Upper lobe of left lung (tissue), 6 donors: ENCODE measurements around the gene THAP4. TPM values are rescaled to one million over a fixed set of nuclear protein-coding genes. Genes with fewer than 3 reads are reported as not detected.
"Not testable (repeated sequence)": the region's sequence is repeated elsewhere in the genome, so short reads cannot be mapped to it uniquely, and the experiment has no call there.

ENCODE experiments used
- ATAC-seq, 2 donors: fragments of 200-7000 bp; cut with Tn5 transposase; one replicate each; pipeline ENCODE4 v1.9.1; 2022; ENCODE audit warnings: mild to moderate bottlenecking in 2 of 2, moderate library complexity in 2 of 2; ENCODE audit not compliant: low FRiP score in 2 of 2
- DNase-seq, 2 donors: peaks; one replicate each; pipeline ENCODE4 v3.0.0-alpha.2; 2019 to 2020
- H3K27ac ChIP-seq, 4 donors: fragments of 200-600 bp; sonication (generic); one replicate each; pipeline ENCODE4 v1.5.1; 2016 to 2019
- H3K27me3 ChIP-seq, 4 donors: fragments of 200-600 bp; sonication (generic); one replicate each; pipeline ENCODE4 v1.5.1; 2017 to 2019
- H3K36me3 ChIP-seq, 4 donors: fragments of 200-600 bp; sonication (generic); one replicate each; pipeline ENCODE4 v1.5.1; 2016 to 2019
- H3K4me1 ChIP-seq, 4 donors: fragments of 200-600 bp; sonication (generic); one replicate each; pipeline ENCODE4 v1.5.1; 2018 to 2019
- H3K4me3 ChIP-seq, 4 donors: fragments of 200-600 bp; sonication (generic); one replicate each; pipeline ENCODE4 v1.5.1; 2017 to 2019; ENCODE audit warnings: mild to moderate bottlenecking in 2 of 4, moderate library complexity in 1 of 4
- H3K9me3 ChIP-seq, 4 donors: fragments of 200-600 bp; sonication (generic); one replicate each; pipeline ENCODE4 v1.5.1; 2018 to 2019
- EP300 ChIP-seq, 4 donors: sonication (generic); formaldehyde crosslinking; IDR thresholded peaks; one replicate each; pipeline ENCODE4 v1.5.1; 2017; ENCODE audit warnings: antibody characterized with exemption in 4 of 4, control low read depth in 2 of 4
- POLR2A ChIP-seq, 4 donors: fragments of 450-650 bp; IDR thresholded peaks; one replicate each; pipeline ENCODE4 v1.5.1; 2016 to 2017; ENCODE audit warnings: antibody characterized with exemption in 4 of 4, mild to moderate bottlenecking in 2 of 4
- POLR2AphosphoS5 ChIP-seq, 2 donors: sonication (generic); formaldehyde crosslinking; IDR thresholded peaks; one replicate each; pipeline ENCODE4 v1.5.1; 2017; ENCODE audit warnings: antibody characterized with exemption in 2 of 2
- WGBS, 2 donors: methylation state at CpG; one replicate each; pipeline ENCODE4 v1.1.5; 2017 to 2018; 5-methylcytosine and 5-hydroxymethylcytosine counted together
- total RNA-seq, 6 donors: library from RNA; depleted of rRNA in 4 of 6; stranded (reverse); fragments of >200 nt in 4 of 6; gene quantifications; one replicate each; pipeline versions ENCODE4 v1.1.0 to v1.2.1, GENCODE V29; 2016 to 2021
- TF ChIP-seq, protein P1 (sequence below), 6 experiments: fragments of 450-650 bp in 4 of 6; fragments of 200-600 bp in 2 of 6; sonication (generic) in 2 of 6; IDR thresholded peaks; one replicate each; pipeline ENCODE4 v1.5.1; 2016 to 2019; ENCODE audit warnings: antibody characterized with exemption in 6 of 6
- donor health status: DM: no; HTN: no; CAD: no; lungs with moderate emphysema.
- donor health status: DM: no; HTN: yes; CAD: no; lungs with severe emphysema.

The THAP4 gene
- total RNA-seq, 6 donors from 2014 or later: 36.6 to 85.9 (median 48.1) TPM

DNA sequence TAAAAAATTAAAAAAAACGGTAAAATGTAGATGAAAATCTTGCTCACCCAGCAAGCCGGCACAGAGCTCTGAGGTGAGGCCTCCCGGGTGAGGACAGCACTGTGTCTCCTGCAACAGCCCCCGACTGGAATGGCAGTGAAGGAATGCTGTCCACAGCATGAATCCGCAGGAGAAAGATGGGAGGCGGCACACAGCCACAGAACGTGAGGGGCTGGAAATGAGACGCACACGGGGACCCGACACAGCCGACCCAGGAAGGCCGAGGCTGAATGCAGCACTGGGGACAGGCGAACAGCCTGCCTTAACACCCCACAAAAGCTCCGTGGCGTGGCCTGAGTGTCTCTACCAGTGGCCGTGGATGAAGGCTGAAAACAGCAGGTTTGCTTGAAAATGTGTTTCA is 43.7 kb downstream of the THAP4 start:
- no peak for ATAC-seq
- no peak overlapping the region for H3K4me3 ChIP-seq
- H3K36me3 ChIP-seq: peaks cover 0 to 50% (median 22%) of the 10 kb centered on the region in 4 donors
- 93 to 94% methylated on average over 16 of the region's 16 CpGs for WGBS, 2 donors
- no peak for TF ChIP-seq EP300 (IDR thresholded peaks at IDR 0.05)
- no peak for TF ChIP-seq POLR2AphosphoS5 (IDR thresholded peaks at IDR 0.05)
- TF ChIP-seq, protein P1, sequence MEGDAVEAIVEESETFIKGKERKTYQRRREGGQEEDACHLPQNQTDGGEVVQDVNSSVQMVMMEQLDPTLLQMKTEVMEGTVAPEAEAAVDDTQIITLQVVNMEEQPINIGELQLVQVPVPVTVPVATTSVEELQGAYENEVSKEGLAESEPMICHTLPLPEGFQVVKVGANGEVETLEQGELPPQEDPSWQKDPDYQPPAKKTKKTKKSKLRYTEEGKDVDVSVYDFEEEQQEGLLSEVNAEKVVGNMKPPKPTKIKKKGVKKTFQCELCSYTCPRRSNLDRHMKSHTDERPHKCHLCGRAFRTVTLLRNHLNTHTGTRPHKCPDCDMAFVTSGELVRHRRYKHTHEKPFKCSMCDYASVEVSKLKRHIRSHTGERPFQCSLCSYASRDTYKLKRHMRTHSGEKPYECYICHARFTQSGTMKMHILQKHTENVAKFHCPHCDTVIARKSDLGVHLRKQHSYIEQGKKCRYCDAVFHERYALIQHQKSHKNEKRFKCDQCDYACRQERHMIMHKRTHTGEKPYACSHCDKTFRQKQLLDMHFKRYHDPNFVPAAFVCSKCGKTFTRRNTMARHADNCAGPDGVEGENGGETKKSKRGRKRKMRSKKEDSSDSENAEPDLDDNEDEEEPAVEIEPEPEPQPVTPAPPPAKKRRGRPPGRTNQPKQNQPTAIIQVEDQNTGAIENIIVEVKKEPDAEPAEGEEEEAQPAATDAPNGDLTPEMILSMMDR (IDR thresholded peaks at IDR 0.05): no peak
- no peak for TF ChIP-seq POLR2A (IDR thresholded peaks at IDR 0.05)
- H3K9me3 ChIP-seq: no peaks in the 10 kb centered on the region
- no peak overlapping the region for H3K27ac ChIP-seq
- no peak for DNase-seq
- no peaks in the 10 kb centered on the region for H3K4me1 ChIP-seq
- H3K27me3 ChIP-seq: no peaks in the 10 kb centered on the region

DNA sequence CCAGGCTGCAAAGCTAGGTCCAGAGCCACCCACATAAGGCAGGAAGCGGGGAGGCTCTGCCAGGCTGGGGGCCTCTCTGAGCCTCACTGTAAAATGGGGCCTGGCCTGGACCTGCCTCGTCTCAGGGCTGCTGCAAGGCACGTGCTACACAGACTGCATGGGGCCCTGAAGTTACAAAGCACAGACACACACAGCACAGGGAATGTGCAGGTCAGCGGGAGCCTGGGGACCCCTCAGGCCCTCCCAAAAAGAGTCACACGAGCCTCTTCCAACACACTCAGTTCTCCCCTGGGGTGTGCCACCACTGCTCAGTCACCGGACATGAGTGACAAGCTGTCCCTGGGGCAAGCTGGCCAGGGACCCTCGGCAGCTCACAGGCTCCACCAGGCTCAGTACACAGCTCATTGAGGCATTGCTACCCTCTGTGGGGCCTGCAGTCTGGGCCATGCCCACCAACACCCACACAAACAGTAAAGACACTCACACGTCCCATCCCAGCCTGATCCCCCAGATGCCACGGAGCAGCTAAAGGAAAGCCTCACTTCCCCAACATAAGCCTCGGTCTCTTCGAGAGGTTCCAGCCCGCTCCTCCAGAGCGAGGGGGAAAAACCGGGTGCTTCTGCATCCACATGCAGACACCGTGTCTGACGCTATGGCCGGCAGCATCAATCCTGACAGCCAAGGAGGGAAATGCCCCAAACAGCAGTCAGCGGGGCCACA is 44.7 kb downstream of the THAP4 start:
- H3K27me3 ChIP-seq: no peaks in the 10 kb centered on the region
- TF ChIP-seq POLR2AphosphoS5 (IDR thresholded peaks at IDR 0.05): no peak
- no peak for TF ChIP-seq EP300 (IDR thresholded peaks at IDR 0.05)
- no peak for TF ChIP-seq POLR2A (IDR thresholded peaks at IDR 0.05)
- TF ChIP-seq, protein P1 (IDR thresholded peaks at IDR 0.05): no peak
- no peak for DNase-seq
- 92% methylated on average over 10 to 18 of the region's 18 CpGs for WGBS, 2 donors
- peaks cover 0 to 6% (median 3%) of the 10 kb centered on the region in 4 donors for H3K9me3 ChIP-seq
- peak; percentile 42 to 57 for ATAC-seq
- H3K36me3 ChIP-seq: peaks cover 0 to 43% (median 22%) of the 10 kb centered on the region in 4 donors
- H3K4me3 ChIP-seq: no peak overlapping the region
- no peak overlapping the region for H3K27ac ChIP-seq
- H3K4me1 ChIP-seq: no peaks in the 10 kb centered on the region

DNA sequence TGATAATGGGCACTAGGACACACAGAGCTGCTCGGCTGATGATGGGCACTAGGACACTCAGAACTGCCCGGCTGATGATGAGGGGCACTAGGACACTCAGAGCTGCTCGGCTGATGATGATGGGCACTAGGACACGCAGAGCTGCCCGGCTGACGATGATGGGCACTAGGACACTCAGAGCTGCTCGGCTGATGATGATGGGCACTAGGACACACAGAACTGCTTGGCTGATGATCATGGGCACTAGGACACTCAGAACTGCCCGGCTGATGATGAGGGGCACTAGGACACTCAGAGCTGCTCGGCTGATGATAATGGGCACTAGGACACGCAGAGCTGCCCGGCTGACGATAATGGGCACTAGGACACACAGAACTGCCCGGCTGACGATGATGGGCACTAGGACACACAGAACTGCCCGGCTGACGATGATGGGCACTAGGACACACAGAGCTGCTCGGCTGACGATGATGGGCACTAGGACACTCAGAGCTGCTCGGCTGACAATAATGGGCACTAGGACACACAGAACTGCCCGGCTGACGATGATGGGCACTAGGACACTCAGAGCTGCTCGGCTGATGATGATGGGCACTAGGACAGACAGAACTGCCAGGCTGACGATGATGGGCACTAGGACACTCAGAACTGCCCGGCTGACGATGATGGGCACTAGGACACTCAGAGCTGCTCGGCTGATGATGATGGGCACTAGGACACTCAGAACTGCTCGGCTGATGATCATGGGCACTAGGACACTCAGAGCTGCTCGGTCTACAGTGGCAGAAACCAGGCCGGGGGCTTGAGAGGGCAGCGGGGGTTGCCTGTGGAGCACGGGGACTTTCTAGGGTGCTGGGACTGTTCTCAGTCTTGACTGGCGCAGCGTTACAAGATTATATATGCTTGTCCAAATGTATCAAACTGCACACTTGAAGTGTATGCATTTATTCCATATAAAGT is 46.2 kb downstream of the THAP4 start:
- not testable (repeated sequence) for H3K27me3 ChIP-seq, ATAC-seq, DNase-seq, H3K4me1 ChIP-seq, H3K4me3 ChIP-seq, H3K27ac ChIP-seq
- Histone ChIP-seq H3K36me3 (peaks cover 0 to 42% (median 14%) of the 10 kb centered on the region in 4 donors), H3K9me3 (peaks cover 12 to 20% (median 16%) of the 10 kb centered on the region in 4 donors)
- WGBS, 2 donors: 89 to 94% methylated on average over 26 to 33 of the region's 33 CpGs

DNA sequence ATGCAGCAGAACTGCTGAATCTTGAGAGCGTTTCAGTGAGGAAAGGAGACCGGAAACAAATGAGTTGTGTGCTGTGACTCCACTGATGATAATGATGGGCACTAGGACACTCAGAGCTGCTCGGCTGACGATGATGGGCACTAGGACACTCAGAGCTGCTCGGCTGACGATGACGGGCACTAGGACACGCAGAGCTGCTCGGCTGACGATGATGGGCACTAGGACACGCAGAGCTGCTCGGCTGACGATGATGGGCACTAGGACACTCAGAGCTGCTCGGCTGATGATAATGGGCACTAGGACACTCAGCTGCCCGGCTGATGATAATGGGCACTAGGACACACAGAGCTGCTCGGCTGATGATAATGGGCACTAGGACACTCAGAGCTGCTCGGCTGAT is 47.1 kb downstream of the THAP4 start:
- not testable (repeated sequence) for H3K4me3 ChIP-seq, H3K27me3 ChIP-seq, H3K27ac ChIP-seq, ATAC-seq, DNase-seq, H3K4me1 ChIP-seq
- 85% methylated on average over 5 to 17 of the region's 17 CpGs for WGBS, 2 donors
- peaks cover 12 to 23% (median 16%) of the 10 kb centered on the region in 4 donors for H3K9me3 ChIP-seq
- peaks cover 0 to 38% (median 12%) of the 10 kb centered on the region in 4 donors for H3K36me3 ChIP-seq

DNA sequence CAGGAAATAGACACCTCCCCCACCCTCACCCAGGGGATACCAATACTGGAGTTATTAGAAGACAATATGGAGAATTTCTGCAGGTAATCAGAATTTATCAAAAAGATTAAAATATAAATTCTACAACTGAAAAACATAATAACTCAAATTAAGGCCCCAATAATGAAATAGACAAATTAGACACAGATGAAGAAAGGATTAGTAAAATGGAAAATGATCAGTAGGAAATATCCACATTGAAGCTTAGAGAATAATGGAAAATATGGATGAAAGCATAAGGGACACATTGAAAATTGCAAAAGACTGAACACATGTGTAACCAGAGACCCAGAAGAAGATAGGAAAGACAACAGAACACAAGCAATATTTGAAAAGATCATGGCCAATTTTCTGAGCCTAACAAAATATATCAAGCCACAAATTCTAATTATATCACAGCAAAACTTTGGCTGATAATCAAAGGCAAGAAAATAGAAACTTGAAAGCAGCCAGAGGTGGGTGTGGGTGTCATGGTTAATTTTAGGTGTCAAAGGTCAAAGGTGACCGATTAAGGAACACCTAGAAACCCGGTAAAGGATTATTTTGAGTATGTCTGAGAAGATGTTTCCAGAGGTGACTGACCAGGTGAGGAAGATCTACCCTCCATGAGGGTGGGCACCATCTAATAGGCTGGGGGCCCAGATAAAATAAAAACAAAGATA is 50.2 kb downstream of the THAP4 start:
- DNase-seq (no peak), ATAC-seq (no peak)
- Histone ChIP-seq H3K36me3 (peaks cover 5 to 46% (median 29%) of the 10 kb centered on the region in 4 donors), H3K27ac (no peak overlapping the region), H3K9me3 (peaks cover 12 to 23% (median 16%) of the 10 kb centered on the region in 4 donors), H3K4me1 (no peaks in the 10 kb centered on the region), H3K27me3 (no peaks in the 10 kb centered on the region), H3K4me3 (no peak overlapping the region)
- 94 to 100% methylated on average over 2 of the region's 2 CpGs for WGBS, 2 donors
- no peak for TF ChIP-seq EP300 (IDR thresholded peaks at IDR 0.05)

DNA sequence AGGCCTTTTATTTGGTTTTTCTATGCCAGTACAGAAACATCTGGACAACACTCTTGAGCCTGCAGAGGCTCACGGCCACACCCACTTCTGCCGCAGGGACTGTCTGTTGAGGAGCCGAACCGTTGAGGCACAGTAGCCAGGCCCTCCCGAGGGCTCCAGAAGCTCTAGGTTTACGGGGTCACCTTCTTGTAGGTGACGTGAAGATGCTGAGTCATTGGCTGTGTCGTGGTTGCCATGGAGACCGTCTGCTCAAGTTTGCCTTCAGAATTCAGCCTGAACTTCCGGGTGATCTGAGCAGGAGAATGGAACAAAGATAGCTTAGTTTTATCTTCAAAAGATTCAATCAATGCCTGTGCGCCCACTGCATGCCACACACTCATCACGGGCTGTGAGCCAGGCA is 52.5 kb downstream of the THAP4 start:
- 90 to 92% methylated on average over 11 to 12 of the region's 12 CpGs for WGBS, 2 donors
- Histone ChIP-seq H3K27ac (no peak overlapping the region), H3K4me3 (no peak overlapping the region), H3K36me3 (peaks cover 5 to 43% (median 29%) of the 10 kb centered on the region in 4 donors), H3K27me3 (no peaks in the 10 kb centered on the region), H3K9me3 (peaks cover 12 to 23% (median 16%) of the 10 kb centered on the region in 4 donors), H3K4me1 (no peaks in the 10 kb centered on the region)
- no peak for DNase-seq
- ATAC-seq: no peak
- TF ChIP-seq, protein P1 (IDR thresholded peaks at IDR 0.05): no peak
- TF ChIP-seq EP300 (IDR thresholded peaks at IDR 0.05) (no peak), POLR2AphosphoS5 (IDR thresholded peaks at IDR 0.05) (no peak), POLR2A (IDR thresholded peaks at IDR 0.05) (no peak)
